Hippocampal formation (tissue), 2 donors: ENCODE measurements around the gene SEMA5A.
A peak's percentile ranks its signal among the peaks of the same experiment; 100 is the strongest.

Experiments
- DNase-seq, 2 donors: peaks; one replicate each; lab custom pipeline; 2025; lab: John Stamatoyannopoulos, UW

The SEMA5A gene

DNA sequence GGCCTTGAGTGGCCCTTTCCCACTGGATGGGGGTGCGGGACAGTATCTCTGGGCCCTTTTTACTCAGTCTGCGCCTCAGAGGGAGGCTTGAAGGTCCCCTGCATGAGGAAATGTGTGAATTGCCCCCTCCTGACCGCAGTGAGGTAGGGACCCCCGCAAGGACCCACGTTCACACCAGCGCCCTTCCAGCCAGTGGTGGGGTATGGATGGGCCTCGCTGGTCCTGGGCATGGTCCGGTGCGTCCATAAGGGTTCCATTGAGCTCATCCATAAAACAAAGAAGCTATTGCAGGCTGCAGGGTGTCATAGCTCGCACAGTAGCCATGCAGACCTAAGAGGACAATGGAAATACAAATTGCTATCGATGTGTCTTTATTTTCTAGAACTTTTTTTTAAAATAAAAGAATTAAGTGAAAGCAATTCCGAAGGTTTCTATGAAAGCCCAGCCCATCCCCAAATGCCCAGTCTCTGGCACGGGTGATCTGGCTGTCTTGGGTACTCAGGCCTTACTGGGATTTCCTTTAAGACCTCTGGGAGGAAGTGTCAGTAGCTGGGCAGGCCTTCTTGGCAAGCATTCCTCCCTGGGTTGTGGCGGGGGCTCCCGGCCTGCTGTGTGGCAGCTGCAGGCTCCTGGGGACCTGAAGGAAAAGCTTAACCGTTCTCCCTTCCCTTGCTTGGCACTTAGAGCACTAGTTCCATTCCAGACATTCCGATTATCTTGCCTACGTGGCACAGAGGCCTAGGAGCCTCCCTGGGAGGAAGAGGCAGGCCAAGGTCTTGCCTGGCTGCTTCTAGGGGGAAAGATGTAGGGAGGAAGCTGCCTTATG is 1.5 kb upstream of the SEMA5A start:
- peak; percentile 35 to 53 for DNase-seq

DNA sequence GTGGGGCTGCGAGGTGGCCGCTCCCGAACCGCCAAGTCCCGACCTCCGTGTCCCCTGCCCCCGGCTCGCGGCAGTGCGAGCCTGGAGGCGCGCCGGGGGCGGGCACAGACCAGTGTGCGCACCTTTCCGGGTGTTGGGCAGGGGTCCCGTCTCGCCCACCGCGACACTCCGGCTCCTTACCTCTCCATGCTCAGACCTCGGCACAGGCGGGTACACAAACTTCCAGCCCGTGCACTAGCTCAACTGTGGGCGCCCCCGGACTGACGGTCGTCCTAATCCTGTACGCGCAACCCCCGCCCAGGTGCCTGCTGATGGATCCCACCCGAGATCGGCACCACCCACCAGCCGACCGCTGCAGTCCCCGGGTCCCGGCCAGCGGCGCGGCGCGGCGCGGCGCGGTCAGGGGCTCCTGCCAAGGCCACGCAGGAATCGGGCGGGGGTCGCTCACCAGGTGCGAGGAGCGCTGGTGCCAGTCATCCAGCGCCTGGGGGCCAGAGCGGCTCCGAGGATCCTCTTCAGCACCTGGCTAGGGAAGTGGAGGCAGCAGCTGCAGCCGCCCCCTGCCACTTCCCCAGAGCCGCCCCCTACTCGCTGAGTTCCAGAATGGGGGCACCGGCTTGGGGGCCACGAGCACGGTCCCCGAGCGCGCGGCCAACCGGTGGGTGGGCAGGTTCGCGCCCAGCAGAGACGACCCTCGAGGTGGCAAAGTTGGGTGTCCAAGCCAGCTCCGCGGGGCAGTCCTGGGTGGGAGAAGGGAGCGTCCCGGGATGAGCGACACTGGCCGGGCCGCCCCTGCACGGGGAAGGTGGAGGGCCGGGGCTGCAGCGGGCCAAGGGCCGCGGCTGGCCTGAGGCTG is 511 bp downstream of the SEMA5A start:
- no peak for DNase-seq

DNA sequence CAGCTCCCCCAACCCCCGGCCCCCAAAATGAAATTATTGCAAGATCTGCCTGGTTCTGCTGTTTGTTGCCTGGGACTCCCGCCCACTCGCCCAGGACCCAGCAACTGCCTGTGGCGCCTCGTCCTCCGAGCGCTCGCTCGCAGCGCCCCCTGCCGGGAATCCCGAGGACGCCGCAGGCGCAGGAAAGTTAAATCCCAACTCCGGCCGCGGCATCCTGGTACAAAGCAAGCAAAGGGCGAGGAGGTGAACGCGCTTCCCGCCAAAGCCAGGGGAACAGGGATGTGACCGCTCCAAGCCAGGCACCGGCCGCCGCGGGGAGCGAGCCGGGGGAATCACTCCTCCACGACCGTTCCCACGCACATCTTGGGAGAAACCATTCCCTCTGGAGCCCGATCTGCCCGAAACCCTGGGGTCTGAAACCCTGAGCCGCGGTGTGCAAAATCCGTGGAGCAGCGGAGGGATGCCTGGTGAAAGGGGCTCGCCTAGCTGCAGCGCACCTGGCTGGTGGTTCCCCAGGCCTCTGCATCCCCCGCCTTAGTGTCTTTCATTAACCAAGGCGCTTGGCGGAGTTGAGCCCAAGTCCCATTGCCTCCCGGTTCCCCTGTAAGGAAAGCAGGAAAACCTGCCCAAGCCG is 1.3 kb downstream of the SEMA5A start:
- DNase-seq = peak; percentile 72 to 78

DNA sequence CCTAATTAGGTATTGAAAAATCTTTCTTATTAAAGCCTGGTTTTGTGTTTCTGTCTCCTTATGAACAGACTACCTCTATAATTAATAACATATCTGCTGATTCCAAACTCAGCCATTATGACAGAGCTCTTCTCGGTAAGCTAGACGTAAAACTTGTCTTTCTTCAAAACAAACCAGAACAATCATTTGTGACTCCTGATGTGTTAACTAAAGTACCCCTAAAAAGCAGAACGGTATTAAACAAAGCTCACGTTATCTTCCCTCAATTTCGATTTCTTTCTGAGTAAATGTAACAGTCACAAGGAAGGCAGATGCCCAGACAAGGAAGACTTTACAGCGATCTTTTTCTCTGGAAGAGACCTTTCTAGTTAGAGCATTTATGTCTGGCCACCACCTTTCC is 1.8 kb downstream of the SEMA5A start:
- no peak for DNase-seq

DNA sequence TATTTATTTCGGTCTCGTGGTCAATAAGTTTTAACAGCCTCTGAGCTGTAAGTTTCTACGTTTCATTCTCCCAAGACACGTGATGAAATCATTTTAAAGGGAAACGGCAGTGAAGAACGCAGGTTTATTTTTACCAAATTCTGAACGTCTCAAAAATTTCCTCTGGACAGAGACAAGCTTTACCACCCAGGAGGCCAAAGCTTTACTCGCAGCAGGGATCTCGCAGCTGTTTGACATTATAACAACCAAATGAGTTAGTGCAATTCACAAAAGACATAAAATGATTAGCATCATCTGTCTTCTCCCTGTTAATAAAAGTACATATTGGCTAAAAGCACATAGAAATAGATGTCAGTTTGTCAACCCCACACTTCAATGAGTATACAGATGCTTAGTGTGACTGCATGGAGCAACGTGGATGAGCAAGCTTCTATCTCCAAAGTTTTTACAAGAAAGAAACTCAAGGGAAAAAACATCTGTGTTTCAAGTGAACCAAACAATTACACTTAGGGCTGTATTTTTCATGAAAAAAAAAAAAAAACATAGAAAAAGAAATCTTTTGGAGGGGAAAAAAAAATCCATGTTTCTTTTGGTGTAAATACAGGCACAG is 2.5 kb downstream of the SEMA5A start:
- no peak for DNase-seq

DNA sequence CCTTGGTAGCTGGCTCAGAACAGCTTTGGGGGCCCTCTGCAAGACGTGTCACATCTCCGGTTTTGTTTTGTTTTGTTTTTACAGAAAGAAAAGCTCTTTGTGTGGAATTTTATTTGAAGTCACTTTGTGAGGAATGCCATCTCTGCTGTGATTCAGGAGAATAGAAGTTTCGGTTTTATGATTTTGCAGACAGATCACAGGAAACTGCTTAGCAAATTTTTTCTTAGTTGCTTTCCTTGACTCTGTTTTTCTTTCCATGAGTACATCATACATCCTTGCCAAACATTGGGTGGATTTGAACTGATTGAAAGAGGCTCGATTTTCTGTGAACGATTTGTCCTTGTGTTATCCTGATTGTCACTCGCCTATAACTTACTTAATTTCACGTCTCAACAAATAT is 5.1 kb downstream of the SEMA5A start:
- no peak for DNase-seq

DNA sequence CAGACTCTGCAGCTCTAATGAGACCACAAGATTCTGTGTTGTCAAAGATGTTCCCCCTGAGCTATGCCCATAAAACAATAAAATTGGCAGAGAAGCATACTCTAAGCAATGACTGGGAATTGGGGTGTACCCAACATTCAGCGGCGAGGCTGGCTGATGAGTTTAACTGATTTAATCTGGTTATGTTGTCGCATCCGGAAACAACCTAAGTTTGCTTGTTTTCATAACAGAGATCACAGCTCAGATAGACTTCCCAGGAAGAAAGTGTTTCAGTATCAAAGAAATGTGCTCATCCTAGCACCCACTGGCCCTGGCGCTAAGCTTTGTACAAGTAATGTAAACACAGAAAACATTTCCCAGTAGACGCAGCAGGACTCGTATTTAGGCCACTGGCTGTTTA is 7.4 kb downstream of the SEMA5A start:
- DNase-seq = no peak

DNA sequence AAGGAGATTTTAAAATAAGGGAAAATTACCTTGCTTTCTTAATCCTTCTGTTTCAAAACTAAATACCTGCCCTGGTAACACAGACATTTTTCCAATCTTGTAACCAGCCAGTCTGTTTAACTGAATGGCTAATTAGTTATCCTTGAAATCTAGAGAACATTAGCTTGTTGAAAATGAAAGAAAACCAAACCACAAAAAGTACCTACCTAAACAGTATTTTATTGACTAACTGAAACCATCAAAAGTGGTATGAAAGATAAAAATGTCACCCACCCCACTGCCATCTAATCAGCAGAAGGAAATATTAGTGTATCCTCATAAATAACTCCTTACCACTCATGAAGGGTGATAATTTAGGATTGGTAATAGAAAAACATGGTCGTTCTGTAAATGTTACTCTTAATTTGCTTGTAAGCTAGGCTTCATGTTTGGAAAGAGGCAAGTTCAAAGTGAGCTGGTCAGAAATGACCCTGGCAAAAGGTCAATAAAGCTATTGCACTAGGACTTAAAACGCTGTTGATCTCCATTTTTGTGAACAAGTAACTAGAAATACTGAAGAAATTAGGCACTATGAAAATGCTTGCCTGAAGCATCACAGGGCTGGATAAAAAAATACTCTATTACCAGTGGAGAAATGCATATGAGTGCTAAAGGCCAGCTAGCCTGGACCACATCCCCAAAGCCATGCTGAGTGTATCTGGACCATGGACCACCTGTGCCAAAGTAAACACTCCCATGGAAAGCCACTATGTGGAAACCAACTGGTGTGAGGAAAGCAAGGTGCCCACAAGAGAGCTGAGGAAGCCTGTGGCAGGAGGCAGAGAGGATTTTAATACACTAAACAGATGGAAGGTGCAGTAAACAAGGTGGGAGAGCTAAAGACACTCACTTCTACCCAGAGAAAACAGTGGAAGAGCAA is 8.4 kb downstream of the SEMA5A start:
- peak in 1 of 2 donors; percentile 28 for DNase-seq

DNA sequence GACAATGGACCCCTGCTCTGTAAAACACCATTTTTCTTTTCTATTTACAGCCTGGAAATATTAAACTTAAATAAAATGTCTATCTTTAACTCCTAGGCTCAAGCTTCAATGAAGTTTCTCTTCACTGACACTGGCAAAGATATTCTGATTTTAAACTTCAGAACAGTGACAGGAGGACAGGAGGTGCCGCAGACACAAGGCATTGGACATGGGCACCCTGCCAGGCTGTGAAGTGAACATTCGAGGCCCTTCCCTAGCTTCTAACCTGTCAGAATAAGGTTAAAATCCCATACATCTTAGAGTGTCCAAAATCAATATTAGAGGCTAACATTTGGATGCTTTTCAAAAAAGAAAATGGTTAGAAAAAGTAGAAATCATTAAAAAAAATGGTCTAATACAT is 9.2 kb downstream of the SEMA5A start:
- no peak for DNase-seq

DNA sequence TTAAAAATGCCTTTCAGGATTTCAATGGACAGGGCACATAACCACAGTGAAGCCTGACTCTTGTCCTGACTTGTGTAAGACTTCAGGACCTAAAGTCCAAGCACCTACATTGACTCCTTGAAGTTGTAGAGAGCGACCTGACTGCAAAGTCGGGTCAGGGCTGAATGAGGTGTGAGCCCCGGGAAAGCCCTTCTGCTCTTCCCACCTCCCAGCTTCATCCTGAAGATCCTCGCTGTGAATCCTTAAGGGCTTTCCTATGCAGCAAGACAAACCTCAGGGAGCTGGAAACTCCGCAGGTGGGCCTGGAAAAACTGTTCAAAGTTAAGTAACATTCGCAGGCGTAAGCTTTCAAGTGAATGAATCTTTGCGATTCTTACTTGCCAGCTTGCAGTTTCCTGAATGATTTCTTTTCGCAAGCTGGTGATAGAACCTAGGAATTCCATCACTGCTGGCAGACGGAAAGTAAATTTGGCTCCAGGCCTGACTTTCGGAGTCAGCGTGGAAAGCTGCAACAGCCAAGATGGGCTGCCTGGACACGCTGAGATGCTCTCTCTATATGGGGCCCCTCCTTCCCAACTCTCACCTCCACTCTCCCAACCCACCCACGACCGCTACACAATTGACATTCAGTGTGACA is 10.9 kb downstream of the SEMA5A start:
- DNase-seq = no peak

DNA sequence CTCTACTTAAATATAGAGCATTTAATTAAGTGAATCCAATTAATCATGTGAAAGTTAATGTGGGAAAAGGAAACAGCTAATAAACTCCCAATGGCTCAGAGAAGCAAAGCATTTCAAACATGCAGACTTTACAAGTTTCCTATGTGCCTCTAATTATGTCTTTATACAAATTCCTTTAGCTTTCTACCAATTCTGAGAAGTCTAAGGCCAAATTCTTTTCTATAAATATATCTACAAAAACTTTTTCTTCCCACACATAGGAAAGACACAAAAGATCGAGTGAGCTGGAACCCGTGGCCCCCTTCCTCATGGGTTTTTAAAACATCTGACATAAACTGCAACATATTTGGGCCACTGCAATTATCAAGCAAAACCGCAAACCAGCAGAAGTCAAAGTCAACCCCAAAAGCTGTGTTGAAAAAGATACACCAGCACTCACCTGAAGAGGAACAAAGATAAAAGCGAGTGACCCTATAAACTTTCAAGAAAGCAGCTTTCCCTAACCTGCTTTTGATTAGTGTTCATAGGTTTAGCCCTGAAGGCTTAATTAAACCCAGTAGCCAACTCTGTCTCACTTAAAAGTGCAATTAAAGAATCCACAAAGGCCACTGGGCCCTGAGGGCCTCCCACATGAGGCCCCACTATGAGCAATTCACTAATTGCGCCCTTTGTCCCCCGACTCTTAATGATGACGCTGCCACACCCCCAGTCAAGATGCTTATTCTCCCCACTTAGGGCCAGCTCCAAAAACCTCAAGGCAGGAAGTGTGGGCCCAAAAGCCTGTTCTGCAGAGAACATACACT is 12.1 kb downstream of the SEMA5A start:
- DNase-seq = no peak

DNA sequence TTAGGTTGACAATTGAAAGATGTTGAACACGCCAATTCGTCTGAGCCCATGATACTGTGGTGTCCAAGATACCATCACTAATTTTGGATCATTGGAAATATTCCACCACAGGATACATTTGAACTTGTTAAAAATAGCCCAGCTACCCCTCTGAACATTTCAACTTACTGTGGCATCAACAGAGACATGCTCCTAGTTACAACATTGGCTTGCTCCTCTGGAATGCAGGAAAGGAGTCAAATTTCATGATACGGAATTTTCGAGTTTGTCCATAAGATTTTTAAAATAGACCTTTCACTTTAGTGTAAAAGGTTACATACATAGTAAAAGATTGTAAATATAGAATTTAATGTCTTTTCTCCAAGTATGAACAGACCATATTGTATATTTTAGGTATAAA is 12.8 kb downstream of the SEMA5A start:
- DNase-seq = no peak

DNA sequence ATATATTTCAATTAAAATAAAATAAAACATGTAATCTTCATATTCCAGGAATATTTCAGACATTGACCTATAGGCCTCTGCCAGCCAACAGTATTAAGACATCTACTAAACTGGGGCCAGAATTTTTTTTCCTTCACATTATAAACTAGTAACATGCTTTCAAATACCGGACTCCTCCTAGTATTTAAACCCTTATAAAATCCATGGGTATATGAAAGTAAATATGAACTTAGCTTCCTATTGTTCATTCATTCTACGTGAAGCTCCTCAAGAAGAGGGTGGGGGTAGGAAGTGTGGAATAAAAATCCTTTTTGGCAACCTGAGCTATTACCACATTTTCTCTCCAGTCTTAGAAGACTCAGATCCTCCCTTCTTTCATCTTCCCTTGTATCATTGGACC is 16.4 kb downstream of the SEMA5A start:
- no peak for DNase-seq

DNA sequence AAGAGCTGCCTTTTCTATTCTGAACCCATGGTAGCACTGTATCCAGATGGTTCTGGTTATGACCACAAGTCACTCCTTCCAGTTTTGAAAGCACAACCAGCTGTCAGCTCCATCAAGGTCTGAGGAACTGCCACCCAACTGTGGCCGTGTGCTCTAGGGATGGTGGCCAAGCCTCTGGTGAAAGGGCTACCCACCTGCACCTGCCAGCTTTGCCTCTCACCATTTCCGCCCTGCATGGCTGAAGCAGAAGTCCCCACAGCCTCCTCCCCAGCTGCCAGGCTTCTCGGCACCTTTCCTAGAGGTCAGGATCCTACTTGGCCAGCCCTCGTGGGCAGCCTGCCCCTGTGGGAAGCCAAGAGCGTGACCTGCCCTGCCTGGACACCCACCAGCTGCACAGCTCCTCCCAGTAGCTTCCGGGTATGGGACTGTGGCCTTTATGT is 16.8 kb downstream of the SEMA5A start:
- no peak for DNase-seq

DNA sequence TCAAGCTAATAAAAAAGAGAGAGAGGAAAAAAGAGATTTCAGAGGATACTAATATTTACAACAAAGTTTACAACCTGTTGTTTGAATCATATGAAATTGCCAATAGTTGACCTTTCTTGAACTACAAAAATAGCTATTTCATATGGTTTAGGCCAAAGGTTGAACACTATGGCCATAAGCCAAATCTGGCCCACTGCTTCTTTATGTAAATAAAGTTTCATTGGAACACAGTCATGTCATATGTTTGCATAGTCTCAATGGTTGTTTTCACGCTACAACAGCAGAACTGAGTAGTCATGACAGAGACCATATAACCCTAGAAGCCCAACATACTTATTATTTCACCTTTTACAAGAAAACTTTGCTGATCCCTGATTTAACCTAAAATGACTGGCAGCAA is 20.9 kb downstream of the SEMA5A start:
- no peak for DNase-seq

DNA sequence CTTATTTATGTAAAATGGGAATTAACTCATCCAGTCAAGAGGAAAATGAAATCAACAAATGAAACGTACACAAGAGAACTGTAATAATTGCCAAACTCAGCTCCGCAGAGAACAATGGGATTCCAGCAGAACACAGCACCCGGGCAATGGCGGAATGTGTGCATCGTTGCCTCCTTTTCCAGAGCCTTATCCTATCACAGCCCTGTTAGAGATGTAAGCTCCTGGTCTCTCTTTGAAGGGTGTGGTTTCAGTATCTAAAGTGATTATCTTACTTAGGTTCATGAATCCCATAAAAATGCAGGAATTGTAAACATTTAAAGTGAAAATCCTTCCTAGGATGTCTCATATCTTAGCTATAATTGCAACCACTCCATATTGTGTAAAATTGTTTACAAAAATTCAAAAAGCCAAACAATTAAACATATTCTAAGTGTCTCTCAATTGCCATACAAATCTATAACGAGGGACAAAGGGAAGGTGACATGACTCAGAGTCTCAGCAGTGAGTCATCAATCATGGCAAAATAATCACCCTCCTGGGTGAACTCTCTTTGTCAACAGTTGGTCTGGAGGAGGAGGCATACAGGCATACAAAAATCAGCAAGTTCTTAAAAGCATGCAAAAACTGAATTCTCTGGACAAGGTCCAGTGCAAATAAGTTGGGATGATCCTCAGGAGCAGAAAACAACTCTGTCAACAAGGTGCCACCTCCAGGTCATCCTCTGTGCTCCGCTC is 22.6 kb downstream of the SEMA5A start:
- no peak for DNase-seq

DNA sequence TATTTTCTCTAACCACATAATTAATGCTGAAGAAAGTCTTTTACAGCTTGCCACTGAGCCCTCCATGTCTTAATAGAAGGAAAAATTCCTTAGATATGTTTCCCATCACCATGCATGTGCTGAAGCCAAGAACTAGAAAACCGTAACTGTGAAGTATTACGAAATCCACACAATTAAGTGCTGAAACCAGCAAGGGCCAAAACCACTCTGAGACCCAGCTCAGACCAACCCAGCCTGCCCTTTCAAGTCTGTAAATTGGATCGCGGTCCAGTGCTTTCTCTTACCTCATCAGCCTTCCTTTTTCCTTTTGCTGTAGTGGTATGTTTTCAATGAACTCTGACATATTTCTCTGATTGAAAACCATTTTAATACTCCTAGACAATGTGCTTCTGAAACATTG is 26.3 kb downstream of the SEMA5A start:
- peak in 1 of 2 donors; percentile 32 for DNase-seq

DNA sequence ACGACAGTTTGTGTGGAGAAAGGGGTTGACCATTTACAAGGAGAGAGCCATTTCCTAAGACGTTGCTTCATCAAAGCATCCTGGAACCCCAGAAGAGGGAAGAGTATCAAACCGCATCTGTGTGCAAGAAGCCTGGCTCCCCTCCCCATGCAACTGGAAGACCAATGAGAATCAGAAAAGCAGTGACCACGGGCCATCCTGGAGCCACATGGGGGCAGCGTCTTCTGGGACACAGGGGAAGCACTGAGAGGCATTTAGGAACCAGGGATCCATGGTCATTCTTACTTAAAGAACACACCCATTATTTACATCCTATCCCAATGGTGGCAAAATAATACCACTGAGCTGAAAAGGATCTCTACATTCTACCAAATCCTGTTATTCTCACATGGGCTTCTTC is 29.3 kb downstream of the SEMA5A start:
- no peak for DNase-seq

DNA sequence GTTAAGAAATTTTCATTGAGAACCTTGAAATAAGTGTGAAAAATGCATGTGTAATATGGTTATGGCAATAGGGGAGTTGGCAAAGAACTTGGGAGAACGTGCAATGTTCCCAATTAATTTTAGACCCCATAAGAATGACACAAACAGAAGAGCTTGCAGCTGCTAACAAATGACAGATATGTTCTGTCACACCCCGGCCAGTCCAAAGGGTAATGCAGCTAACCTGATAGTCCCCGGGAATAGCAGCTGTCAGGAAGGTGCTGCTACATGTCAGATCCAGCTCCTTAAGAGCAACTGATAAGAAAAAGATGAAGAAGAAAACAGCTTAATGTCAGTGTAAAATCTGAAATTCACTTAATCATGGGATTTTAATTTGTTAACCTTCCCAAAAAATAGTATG is 30.4 kb downstream of the SEMA5A start:
- DNase-seq = no peak
